HepG2 (cell line): ENCODE data around the gene HNRNPA1L2. TPM values are rescaled to one million over a fixed set of nuclear protein-coding genes. Genes with fewer than 3 reads are reported as not detected.

ENCODE experiments used
- HDAC6 ChIP-seq: fragments of 200-600 bp; sonication (generic); IDR thresholded peaks from 2 replicates; pipeline ENCODE4 v1.7.0; 2017; ENCODE audit warnings: mild to moderate bottlenecking, antibody characterized with exemption, low read length, low read depth
- LCORL ChIP-seq, 2 experiments: fragments of 450-650 bp in 1 of 2; sonication (generic) in 1 of 2; formaldehyde crosslinking in 1 of 2; IDR thresholded peaks; 2 replicates each; pipeline versions ENCODE4 v1.5.0 to v1.6.1; 2017 to 2020; ENCODE audit warnings: antibody characterized with exemption in 1 of 2, missing genetic modification reagents in 1 of 2
- MED1 ChIP-seq: sonication (generic); formaldehyde crosslinking; IDR thresholded peaks from 2 replicates; pipeline ENCODE4 v1.4.0; 2020; ENCODE audit warnings: missing genetic modification reagents
- MTA1 ChIP-seq: sonication (generic); formaldehyde crosslinking; IDR thresholded peaks from 2 replicates; pipeline ENCODE4 v1.4.0; 2020; ENCODE audit warnings: missing genetic modification reagents, mild to moderate bottlenecking, borderline replicate concordance
- PPARG ChIP-seq: conservative IDR thresholded peaks from 2 replicates; pipeline ENCODE4 v1.6.1; 2016; ENCODE audit warnings: missing biosample characterization, missing genetic modification reagents
- TBX3 ChIP-seq: fragments of 450-650 bp; IDR thresholded peaks from 2 replicates; pipeline ENCODE4 v1.6.1; 2017; ENCODE audit warnings: antibody characterized with exemption, mild to moderate bottlenecking, inconsistent platforms, borderline replicate concordance
- ZNF20 ChIP-seq: sonication (generic); formaldehyde crosslinking; IDR thresholded peaks from 2 replicates; pipeline ENCODE4 v1.4.0; 2020; ENCODE audit warnings: mild to moderate bottlenecking, moderate library complexity, missing genetic modification reagents
- ZNF225 ChIP-seq: sonication (generic); formaldehyde crosslinking; IDR thresholded peaks from 2 replicates; pipeline ENCODE4 v1.4.0; 2020; ENCODE audit warnings: mild to moderate bottlenecking, missing genetic modification reagents
- ZNF24 ChIP-seq: fragments of 450-650 bp; IDR thresholded peaks from 2 replicates; pipeline ENCODE4 v1.6.1; 2017; ENCODE audit warnings: antibody characterized with exemption, mild to moderate bottlenecking
- ZNF782 ChIP-seq: sonication (generic); formaldehyde crosslinking; IDR thresholded peaks from 2 replicates; pipeline ENCODE4 v1.4.0; 2020; ENCODE audit warnings: missing genetic modification reagents, mild to moderate bottlenecking, borderline replicate concordance
- ZNF790 ChIP-seq: sonication (generic); formaldehyde crosslinking; IDR thresholded peaks from 2 replicates; pipeline ENCODE4 v1.8.0; 2022; ENCODE audit warnings: missing genetic modification reagents, mild to moderate bottlenecking, borderline replicate concordance
- polyA plus RNA-seq, 8 experiments: library from polyadenylated mRNA; depleted of rRNA in 3 of 8; stranded (reverse) in 7 of 8; unstranded in 1 of 8; fragments of >200 nt; fragmentation: Illumina TruSeq in 4 of 8; extraction: Trizol in 4 of 8; gene quantifications; 2 replicates each; pipeline versions ENCODE4 v1.2.1 to v1.2.3, GENCODE V29; 2011 to 2016; ENCODE audit warnings: low read depth in 4 of 8, missing spikeins in 1 of 8, mixed read lengths in 1 of 8; ENCODE audit not compliant: insufficient read depth in 1 of 8
- total RNA-seq, 5 experiments: library from RNA; depleted of rRNA; stranded (reverse); fragments of >200 nt; fragmentation: Illumina TruSeq; extraction: Trizol; gene quantifications; 2 replicates each; pipeline ENCODE4 v1.2.3, GENCODE V29; 2016; ENCODE audit warnings: low read depth in 1 of 5
- TF ChIP-seq, protein P1 (sequence below): sonication (generic); formaldehyde crosslinking; IDR thresholded peaks from 2 replicates; pipeline ENCODE4 v1.4.0; 2020; ENCODE audit warnings: mild to moderate bottlenecking, missing genetic modification reagents
- TF ChIP-seq, protein P2 (sequence below): sonication (generic); formaldehyde crosslinking; IDR thresholded peaks from 2 replicates; pipeline ENCODE4 v1.8.0; 2022; ENCODE audit warnings: mild to moderate bottlenecking, missing genetic modification reagents, moderate library complexity
- TF ChIP-seq, protein P3 (sequence below): sonication (generic); formaldehyde crosslinking; IDR thresholded peaks from 2 replicates; pipeline ENCODE4 v1.4.0; 2020; ENCODE audit warnings: mild to moderate bottlenecking, missing genetic modification reagents
- TF ChIP-seq, protein P4 (sequence below): sonication (generic); formaldehyde crosslinking; IDR thresholded peaks from 2 replicates; pipeline ENCODE4 v1.8.1; 2023; ENCODE audit warnings: mild to moderate bottlenecking, missing genetic modification reagents

Gene HNRNPA1L2
- total and polyA plus RNA-seq, 2 of the 13 experiments (the other 11 are each of a cell fraction or from before 2014, with no cell fraction given) = 3.6 to 7.1 TPM

DNA sequence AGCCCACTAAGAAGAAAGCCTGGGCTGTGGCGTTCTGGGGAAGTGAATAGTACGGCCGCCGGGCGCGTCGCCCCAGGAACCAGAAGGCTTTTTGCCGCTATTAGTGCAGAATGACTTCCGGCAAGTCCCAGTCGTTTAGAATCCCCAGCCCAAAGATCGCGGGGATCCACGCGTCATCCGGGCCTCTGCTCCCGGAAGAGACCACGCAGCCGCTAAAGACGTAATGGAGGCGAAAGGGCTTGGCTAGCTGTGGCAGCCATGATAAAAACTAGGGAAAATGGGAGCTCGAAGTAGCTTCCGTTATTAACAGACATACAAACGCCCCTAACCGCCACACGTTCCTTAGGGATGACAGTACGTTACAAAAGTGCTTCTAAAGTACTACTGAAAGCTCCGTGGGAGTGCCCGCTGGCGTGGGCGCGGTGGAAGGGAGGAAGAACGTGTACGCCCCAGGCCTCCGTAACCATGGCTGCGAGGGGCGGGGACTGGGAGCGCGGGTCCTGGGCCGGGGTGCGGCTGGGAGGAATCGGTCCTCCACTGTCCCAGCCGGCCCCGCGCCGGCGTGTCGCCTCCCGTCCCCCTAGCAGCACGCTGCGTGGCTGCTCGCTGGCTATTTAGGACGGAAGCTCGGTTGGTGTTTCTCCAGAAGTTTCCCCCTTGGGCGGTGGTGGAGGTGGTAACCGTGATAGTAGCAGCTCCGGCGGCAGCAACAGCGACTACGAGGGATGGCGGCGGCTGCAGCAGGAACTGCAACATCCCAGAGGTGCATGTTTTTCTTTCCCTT is 10.2 kb downstream of the HNRNPA1L2 start, which contains the start of gene SUGT1 (continued):
- TF ChIP-seq, protein P1, sequence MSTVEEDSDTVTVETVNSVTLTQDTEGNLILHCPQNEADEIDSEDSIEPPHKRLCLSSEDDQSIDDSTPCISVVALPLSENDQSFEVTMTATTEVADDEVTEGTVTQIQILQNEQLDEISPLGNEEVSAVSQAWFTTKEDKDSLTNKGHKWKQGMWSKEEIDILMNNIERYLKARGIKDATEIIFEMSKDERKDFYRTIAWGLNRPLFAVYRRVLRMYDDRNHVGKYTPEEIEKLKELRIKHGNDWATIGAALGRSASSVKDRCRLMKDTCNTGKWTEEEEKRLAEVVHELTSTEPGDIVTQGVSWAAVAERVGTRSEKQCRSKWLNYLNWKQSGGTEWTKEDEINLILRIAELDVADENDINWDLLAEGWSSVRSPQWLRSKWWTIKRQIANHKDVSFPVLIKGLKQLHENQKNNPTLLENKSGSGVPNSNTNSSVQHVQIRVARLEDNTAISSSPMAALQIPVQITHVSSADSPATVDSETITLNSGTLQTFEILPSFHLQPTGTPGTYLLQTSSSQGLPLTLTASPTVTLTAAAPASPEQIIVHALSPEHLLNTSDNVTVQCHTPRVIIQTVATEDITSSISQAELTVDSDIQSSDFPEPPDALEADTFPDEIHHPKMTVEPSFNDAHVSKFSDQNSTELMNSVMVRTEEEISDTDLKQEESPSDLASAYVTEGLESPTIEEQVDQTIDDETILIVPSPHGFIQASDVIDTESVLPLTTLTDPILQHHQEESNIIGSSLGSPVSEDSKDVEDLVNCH = peak; percentile 100
- TF ChIP-seq MED1 (CRISPR knock-in tag) = peak; percentile 64
- TF ChIP-seq MTA1 (CRISPR knock-in tag) = peak; percentile 38; the same call in 1 of the 2 replicates
- peak; percentile 60; the same call in 1 of the 2 replicates for TF ChIP-seq TBX3
- TF ChIP-seq, protein P2, sequence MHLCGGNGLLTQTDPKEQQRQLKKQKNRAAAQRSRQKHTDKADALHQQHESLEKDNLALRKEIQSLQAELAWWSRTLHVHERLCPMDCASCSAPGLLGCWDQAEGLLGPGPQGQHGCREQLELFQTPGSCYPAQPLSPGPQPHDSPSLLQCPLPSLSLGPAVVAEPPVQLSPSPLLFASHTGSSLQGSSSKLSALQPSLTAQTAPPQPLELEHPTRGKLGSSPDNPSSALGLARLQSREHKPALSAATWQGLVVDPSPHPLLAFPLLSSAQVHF (CRISPR knock-in tag) = no peak
- TF ChIP-seq ZNF20 (CRISPR knock-in tag) = no peak
- no peak for TF ChIP-seq LCORL (IDR thresholded peaks at IDR 0.05)
- TF ChIP-seq LCORL (CRISPR knock-in tag; IDR thresholded peaks at IDR 0.05) = peak; percentile 48; the same call in 1 of the 2 replicates
- TF ChIP-seq PPARG (CRISPR knock-in tag) = peak; percentile 73
- TF ChIP-seq ZNF782 (CRISPR knock-in tag) = no peak
- no peak for TF ChIP-seq HDAC6
- TF ChIP-seq ZNF790 (CRISPR knock-in tag) = 0 out of 2 replicates have a peak, but pooled peaks have one; percentile 37
- TF ChIP-seq, protein P3, sequence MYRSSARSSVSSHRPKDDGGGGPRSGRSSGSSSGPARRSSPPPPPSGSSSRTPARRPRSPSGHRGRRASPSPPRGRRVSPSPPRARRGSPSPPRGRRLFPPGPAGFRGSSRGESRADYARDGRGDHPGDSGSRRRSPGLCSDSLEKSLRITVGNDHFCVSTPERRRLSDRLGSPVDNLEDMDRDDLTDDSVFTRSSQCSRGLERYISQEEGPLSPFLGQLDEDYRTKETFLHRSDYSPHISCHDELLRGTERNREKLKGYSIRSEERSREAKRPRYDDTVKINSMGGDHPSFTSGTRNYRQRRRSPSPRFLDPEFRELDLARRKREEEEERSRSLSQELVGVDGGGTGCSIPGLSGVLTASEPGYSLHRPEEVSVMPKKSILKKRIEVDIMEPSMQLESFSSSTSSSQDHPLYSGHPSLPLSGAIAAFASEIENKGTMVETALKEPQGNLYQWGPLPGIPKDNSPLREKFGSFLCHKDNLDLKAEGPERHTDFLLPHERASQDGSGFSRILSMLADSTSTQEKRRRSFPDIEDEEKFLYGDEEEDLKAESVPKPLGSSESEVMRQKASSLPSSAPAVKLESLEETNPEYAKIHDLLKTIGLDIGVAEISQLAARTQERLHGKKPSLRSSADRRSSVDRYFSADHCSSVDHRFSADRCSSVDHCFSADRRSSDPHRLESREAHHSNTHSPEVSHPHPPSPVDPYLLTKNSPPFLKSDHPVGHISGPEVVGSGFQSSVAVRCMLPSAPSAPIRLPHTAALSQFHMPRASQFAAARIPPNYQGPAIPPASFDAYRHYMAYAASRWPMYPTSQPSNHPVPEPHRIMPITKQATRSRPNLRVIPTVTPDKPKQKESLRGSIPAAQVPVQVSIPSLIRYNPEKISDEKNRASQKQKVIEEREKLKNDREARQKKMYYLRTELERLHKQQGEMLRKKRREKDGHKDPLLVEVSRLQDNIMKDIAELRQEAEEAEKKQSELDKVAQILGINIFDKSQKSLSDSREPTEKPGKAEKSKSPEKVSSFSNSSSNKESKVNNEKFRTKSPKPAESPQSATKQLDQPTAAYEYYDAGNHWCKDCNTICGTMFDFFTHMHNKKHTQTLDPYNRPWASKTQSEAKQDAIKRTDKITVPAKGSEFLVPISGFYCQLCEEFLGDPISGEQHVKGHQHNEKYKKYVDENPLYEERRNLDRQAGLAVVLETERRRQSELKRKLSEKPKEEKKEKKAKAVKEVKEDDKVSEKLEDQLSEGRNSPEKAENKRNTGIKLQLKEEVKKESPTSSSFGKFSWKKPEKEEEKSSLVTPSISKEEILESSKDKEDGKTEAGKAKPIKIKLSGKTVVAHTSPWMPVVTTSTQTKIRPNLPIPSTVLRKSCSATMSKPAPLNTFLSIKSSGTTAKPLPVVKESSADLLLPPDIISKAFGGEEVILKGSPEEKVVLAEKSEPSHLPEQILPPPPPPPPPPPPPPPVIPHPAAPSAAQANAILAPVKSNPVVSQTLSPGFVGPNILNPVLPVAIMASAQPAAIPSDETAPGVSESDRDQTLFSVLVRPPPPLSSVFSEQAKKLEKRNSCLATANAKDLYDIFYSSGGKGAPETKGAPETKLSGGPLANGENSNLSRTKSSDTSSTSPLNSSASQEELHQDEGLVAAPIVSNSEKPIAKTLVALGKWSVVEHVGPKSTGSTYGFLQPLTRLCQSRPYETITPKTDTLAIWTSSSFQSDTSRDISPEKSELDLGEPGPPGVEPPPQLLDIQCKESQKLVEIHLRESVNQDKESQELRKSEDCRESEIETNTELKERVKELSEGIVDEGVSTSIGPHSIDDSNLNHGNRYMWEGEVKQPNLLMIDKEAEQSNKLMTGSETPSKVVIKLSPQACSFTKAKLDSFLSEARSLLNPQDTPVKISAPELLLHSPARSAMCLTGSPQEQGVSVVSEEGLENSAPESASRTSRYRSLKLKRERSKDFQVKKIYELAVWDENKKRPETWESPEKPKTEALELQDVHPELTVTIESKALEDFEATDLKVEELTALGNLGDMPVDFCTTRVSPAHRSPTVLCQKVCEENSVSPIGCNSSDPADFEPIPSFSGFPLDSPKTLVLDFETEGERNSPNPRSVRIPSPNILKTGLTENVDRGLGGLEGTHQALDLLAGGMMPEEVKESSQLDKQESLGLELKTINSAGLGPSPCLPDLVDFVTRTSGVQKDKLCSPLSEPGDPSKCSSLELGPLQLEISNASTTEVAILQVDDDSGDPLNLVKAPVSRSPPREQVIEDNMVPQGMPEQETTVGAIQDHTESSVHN (CRISPR knock-in tag) = no peak
- TF ChIP-seq ZNF225 (CRISPR knock-in tag) = peak; percentile 30; the same call in 1 of the 2 replicates
- no peak for TF ChIP-seq ZNF24
- TF ChIP-seq, protein P4, sequence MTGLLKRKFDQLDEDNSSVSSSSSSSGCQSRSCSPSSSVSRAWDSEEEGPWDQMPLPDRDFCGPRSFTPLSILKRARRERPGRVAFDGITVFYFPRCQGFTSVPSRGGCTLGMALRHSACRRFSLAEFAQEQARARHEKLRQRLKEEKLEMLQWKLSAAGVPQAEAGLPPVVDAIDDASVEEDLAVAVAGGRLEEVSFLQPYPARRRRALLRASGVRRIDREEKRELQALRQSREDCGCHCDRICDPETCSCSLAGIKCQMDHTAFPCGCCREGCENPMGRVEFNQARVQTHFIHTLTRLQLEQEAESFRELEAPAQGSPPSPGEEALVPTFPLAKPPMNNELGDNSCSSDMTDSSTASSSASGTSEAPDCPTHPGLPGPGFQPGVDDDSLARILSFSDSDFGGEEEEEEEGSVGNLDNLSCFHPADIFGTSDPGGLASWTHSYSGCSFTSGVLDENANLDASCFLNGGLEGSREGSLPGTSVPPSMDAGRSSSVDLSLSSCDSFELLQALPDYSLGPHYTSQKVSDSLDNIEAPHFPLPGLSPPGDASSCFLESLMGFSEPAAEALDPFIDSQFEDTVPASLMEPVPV (CRISPR knock-in tag) = peak; percentile 78
